Endothelial cell (in vitro differentiated cells): Measurements from ENCODE around the gene PKLR. TPM values are rescaled to one million over a fixed set of nuclear protein-coding genes. Genes with fewer than 3 reads are reported as not detected.

Source experiments
- DNase-seq: peaks from one replicate; pipeline ENCODE4 v3.0.0; 2021; ENCODE audit warnings: low spot score
- H3K27ac Mint-ChIP-seq: one replicate; pipeline ENCODE4 v1.8.0; 2021; ENCODE audit warnings: mixed read lengths, inconsistent platforms; ENCODE audit not compliant: unreplicated experiment
- H3K27me3 Mint-ChIP-seq: one replicate; pipeline ENCODE4 v1.8.0; 2021; ENCODE audit warnings: mild to moderate bottlenecking, moderate library complexity, mixed read lengths, inconsistent platforms; ENCODE audit not compliant: unreplicated experiment
- H3K36me3 Mint-ChIP-seq: one replicate; pipeline ENCODE4 v1.8.0; 2021; ENCODE audit warnings: mild to moderate bottlenecking, low read depth, mixed read lengths, inconsistent platforms; ENCODE audit not compliant: unreplicated experiment
- H3K4me1 Mint-ChIP-seq: one replicate; pipeline ENCODE4 v1.8.0; 2021; ENCODE audit warnings: mild to moderate bottlenecking, mixed read lengths, inconsistent platforms; ENCODE audit not compliant: unreplicated experiment
- H3K4me3 Mint-ChIP-seq: one replicate; pipeline ENCODE4 v1.8.0; 2021; ENCODE audit warnings: mild to moderate bottlenecking, mixed read lengths, inconsistent platforms; ENCODE audit not compliant: unreplicated experiment
- H3K9me3 Mint-ChIP-seq: one replicate; pipeline ENCODE4 v1.8.0; 2021; ENCODE audit warnings: mixed read lengths, inconsistent platforms; ENCODE audit not compliant: unreplicated experiment
- total RNA-seq: library from RNA; stranded (reverse); fragmentation: NEBNext Ultra II Directional; extraction: Animal tissue kit (Norgen Biotek cat#: 25700); gene quantifications from one replicate; pipeline ENCODE4 v1.2.1, GENCODE V29; 2021; ENCODE audit not compliant: unreplicated experiment
- TF ChIP-seq, protein P1 (sequence below): fragments of 200-600 bp; sonication (generic); IDR thresholded peaks from one replicate; pipeline ENCODE4 v1.5.0; 2021; ENCODE audit warnings: antibody characterized with exemption; ENCODE audit not compliant: unreplicated experiment

Gene PKLR
- total RNA-seq, 1 donor from 2014 or later: not detected

- DNase-seq: no peak
- Mint-ChIP-seq H3K4me3 (no peak overlapping the region), H3K36me3 (peaks cover 18% of the 10 kb centered on the region), H3K9me3 (no peaks in the 10 kb centered on the region), H3K4me1 (no peaks in the 10 kb centered on the region), H3K27ac (no peak overlapping the region), H3K27me3 (peaks cover 15% of the 10 kb centered on the region)
- TF ChIP-seq, protein P1, sequence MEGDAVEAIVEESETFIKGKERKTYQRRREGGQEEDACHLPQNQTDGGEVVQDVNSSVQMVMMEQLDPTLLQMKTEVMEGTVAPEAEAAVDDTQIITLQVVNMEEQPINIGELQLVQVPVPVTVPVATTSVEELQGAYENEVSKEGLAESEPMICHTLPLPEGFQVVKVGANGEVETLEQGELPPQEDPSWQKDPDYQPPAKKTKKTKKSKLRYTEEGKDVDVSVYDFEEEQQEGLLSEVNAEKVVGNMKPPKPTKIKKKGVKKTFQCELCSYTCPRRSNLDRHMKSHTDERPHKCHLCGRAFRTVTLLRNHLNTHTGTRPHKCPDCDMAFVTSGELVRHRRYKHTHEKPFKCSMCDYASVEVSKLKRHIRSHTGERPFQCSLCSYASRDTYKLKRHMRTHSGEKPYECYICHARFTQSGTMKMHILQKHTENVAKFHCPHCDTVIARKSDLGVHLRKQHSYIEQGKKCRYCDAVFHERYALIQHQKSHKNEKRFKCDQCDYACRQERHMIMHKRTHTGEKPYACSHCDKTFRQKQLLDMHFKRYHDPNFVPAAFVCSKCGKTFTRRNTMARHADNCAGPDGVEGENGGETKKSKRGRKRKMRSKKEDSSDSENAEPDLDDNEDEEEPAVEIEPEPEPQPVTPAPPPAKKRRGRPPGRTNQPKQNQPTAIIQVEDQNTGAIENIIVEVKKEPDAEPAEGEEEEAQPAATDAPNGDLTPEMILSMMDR: no peak
Measured at GRCh38 chr1:155286544-155286943, 14.7 kb downstream of the PKLR start.

- H3K27ac Mint-ChIP-seq: no peak overlapping the region
- peaks cover 18% of the 10 kb centered on the region for H3K36me3 Mint-ChIP-seq
- DNase-seq: no peak
- no peaks in the 10 kb centered on the region for H3K4me1 Mint-ChIP-seq
- H3K27me3 Mint-ChIP-seq: peaks cover 13% of the 10 kb centered on the region
- TF ChIP-seq, protein P1: no peak
- H3K9me3 Mint-ChIP-seq: no peaks in the 10 kb centered on the region
- no peak overlapping the region for H3K4me3 Mint-ChIP-seq
Measured at GRCh38 chr1:155285631-155286044, 15.6 kb downstream of the PKLR start.

DNA sequence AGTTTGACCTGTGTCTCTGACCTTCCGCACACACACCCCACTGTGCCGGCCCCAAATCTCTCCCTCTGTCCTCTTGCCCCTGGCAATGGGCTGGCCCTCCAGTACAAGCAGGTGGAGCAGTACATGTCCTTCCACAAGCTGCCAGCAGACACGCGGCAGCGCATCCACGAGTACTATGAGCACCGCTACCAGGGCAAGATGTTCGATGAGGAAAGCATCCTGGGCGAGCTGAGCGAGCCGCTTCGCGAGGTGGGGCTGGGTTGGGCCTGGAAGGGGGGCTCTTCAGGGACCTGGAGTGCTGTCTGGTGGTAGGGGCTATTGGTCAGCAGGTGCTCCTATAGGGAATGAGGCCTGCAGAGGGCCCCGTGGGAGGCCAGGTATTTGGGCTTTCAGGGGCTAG, 16.2 kb downstream of the PKLR start:
- Mint-ChIP-seq H3K27ac (no peak overlapping the region), H3K36me3 (peaks cover 18% of the 10 kb centered on the region), H3K4me1 (no peaks in the 10 kb centered on the region), H3K4me3 (peak overlapping the region; percentile 31), H3K27me3 (peaks cover 13% of the 10 kb centered on the region), H3K9me3 (no peaks in the 10 kb centered on the region)
- TF ChIP-seq, protein P1: no peak
- DNase-seq: no peak

DNA sequence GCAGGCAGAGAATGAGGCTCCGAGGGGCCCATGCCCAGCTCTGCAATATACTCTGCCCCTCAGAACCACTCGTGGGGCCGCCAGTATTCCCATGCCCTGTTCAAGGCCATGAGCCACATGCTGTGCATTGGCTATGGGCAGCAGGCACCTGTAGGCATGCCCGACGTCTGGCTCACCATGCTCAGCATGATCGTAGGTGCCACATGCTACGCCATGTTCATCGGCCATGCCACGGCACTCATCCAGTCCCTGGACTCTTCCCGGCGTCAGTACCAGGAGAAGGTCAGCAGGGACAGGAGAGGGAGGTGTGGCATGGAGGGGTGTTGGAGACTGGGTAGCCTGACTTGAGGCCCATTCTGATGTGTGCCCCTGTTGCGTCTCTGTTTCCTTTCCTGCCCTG, 16.8 kb downstream of the PKLR start:
- no peak overlapping the region for H3K4me3 Mint-ChIP-seq
- no peak overlapping the region for H3K27ac Mint-ChIP-seq
- no peak for DNase-seq
- H3K4me1 Mint-ChIP-seq: peaks cover 2% of the 10 kb centered on the region
- H3K27me3 Mint-ChIP-seq: peaks cover 11% of the 10 kb centered on the region
- TF ChIP-seq, protein P1: no peak
- H3K9me3 Mint-ChIP-seq: no peaks in the 10 kb centered on the region
- H3K36me3 Mint-ChIP-seq: peaks cover 18% of the 10 kb centered on the region

DNA sequence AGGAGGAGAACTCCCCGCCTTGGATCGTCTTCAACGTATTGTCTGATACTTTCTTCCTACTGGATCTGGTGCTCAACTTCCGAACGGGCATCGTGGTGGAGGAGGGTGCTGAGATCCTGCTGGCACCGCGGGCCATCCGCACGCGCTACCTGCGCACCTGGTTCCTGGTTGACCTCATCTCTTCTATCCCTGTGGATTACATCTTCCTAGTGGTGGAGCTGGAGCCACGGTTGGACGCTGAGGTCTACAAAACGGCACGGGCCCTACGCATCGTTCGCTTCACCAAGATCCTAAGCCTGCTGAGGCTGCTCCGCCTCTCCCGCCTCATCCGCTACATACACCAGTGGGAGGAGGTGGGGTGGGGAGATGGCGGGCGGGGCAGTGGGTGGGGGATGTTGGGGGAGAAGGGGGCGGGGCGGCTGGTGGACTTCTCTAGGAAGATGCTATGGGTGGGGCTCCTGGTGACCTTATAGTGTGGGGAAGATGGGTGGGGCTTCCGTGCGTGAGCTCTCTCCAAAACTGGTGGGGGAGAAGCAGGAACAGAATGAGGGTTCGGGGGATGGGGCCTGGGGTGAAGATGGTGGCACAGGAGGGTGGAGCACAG, 18.6 kb downstream of the PKLR start:
- DNase-seq: no peak
- H3K36me3 Mint-ChIP-seq: peaks cover 14% of the 10 kb centered on the region
- H3K4me1 Mint-ChIP-seq: peaks cover 14% of the 10 kb centered on the region
- H3K9me3 Mint-ChIP-seq: no peaks in the 10 kb centered on the region
- no peak overlapping the region for H3K27ac Mint-ChIP-seq
- H3K27me3 Mint-ChIP-seq: peaks cover 16% of the 10 kb centered on the region
- peak overlapping the region; percentile 57 for H3K4me3 Mint-ChIP-seq
- TF ChIP-seq, protein P1: no peak
